ENCODE data around the gene ZKSCAN1.

Gene ZKSCAN1

DNA sequence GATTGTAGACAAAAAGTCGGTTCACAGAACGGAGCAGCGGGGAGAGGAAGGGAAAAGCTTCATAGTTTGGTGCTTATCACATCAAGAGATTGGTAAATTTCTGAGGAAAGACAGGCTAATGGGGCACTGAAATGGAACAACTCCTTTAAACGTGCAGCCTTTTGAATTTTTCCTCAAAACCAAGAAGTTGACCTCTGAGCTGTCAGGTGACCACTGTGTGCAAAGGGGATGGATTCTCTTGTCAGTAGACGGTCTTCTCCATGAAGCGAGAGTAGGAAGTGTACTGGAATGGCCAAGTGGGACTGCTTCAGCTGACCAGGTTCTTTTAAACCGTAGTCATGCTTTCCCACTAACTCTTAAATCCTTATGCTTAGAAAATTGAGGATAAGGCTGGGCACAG lies 22.9 kb downstream of the ZKSCAN1 start:
- DNase-seq (ENCODE audit: low read depth) = no peak

DNA sequence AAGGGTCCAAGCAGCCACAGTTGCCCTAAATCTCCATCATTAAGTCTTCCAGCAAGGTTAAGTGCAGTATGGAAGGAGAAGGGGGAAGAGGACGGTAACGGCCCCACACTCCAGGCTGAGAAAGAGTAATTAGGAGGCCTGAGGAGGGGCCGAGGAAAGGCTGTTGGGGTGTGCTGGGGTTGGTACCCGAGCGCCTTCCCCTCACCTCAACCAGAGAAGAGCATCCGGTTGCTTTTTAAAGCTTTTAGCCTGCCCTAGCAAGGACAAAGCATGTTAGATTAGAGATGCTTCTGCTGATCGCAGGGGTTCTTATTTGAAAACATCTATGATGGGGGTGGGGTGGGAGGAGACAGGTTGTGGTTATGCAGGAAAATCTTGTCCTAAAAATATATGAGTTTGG lies 25.2 kb downstream of the ZKSCAN1 start:
- no peak for DNase-seq (ENCODE audit: low read depth)

DNA sequence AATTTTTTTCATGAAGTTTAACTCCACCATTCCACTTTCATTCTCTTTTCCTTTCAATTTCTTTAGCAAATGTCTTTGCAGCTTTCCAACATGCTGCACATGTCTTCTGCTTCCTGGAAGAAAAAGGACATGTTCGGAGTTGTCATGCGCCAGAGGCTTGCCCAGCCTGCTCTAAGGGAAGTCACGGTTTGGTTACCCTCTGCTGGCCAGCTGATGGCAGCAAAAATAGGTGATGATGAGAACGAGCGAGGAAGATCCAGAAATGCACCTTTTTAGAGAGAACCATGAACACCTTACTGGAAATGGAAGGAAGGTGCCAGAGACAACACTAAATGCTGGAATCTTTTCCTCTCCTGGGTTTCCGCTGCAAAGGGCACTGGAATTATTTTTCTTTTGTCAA lies 29.3 kb downstream of the ZKSCAN1 start:
- no peak for DNase-seq (ENCODE audit: low read depth)

DNA sequence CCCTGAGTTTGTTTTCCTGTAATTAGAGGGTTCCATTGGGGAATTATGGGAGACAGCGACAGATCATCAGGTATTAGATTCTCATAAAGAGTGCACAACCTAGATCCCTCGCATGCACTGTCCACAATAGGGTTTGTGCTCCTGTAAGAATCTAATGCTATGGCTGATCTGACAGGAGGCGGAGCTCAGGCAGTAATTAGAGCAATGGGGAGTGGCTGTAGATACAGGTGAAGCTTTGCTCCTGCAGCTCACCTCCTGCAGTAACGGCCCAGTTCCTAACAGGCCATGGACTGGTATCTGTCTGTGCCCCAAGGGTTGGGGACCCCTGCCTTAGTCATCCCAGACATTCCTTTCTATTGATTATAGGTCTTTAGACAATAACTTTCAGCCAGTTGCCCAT lies 33.3 kb downstream of the ZKSCAN1 start:
- DNase-seq (ENCODE audit: low read depth) = no peak

DNA sequence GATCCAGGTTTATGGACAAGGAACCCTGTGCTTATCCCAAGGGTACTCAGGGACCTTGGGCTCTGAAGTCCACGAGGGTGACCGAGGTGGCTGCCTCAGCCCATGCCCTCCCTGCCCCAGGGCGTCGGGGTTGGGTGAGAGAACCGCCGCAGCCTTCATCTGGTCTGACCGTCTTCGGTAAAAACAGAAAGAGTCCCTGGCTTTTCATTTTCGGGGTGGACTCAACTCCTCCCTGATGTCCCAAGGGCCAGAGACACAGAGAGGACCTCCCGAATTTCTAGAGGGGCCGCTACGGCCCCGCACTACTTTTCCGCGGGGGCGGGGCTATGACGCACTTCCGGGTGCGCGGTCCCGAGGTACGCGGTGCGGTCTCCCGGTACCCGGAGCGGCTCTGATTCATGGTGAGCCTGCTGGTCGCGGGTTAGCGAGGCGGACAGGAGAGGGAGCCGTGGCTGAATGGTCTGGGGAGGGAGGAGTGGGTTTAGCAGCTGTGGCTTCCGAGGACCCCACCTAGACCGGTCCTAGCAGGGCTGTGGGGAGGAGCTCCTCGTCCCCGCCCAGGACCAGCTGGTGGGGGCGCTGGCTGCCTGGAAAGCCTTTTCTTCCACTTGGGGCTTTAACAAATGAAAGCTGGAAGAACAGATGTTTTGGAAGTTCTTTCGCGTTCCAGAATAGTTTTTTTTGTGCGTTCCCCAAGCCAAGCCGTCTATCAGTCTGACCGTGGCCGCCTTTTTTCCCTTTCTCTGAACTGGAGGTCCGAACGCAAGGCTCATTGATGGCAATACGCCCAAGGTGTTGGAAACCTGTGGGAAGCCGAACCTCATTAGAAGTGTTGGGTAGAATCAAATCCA lies 34.3 kb downstream of the ZKSCAN1 start, which contains the start of gene ZSCAN21:
ZSCAN21 (plus strand) TSS at position 334 of the 851 bp plus-strand sequence. CDS start 7,233 bp downstream, outside the sequence.
- peak; percentile 79 for DNase-seq (ENCODE audit: low read depth)

DNA sequence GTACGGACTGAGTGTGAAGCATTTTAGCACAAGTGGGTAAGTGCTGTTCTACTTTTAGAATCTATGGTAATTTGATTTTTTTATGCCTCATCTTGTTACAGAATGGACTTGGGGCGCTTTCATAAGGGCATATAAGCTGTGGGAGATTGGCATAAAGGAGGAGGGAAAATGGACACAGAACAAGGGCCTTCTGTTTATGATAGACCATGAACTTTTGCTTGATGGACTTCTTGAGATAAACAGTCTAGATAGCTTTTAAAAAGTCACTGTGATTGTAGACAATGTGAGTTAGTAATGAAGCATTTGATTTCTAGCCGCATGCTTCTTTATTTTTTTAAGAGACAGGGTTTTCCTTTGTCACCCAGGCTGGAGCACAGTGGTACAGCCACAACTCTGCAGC lies 36.2 kb downstream of the ZKSCAN1 start:
- DNase-seq (ENCODE audit: low read depth) = no peak

DNA sequence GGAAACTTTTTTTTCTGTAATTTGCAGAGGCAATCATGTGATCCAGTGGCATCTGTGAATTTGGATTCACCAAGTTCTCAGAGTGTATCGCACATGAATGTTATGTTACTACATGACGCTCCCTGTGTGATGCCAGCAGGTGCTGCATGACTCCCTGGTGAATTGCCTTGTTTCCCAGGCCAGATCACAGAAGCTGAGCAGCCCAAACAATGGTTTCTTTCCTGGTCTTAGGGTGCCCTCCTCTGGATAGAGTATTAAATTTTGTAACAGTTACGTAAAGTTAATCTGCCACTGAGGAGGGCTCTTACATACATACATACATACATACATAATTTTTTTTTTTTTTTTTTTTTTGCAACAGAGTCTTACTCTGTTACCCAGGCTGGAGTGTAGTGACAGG lies 37.8 kb downstream of the ZKSCAN1 start:
- DNase-seq (ENCODE audit: low read depth) = no peak

DNA sequence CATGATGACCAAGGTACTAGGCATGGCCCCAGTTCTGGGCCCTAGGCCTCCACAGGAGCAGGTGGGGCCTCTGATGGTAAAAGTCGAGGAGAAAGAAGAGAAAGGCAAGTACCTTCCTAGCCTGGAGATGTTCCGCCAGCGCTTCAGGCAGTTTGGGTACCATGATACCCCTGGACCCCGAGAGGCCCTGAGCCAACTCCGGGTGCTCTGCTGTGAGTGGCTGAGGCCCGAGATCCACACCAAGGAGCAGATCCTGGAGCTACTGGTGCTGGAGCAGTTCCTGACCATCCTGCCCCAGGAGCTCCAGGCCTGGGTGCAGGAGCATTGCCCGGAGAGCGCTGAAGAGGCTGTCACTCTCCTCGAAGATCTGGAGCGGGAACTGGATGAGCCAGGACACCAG lies 41.6 kb downstream of the ZKSCAN1 start:
- no peak for DNase-seq (ENCODE audit: low read depth)

DNA sequence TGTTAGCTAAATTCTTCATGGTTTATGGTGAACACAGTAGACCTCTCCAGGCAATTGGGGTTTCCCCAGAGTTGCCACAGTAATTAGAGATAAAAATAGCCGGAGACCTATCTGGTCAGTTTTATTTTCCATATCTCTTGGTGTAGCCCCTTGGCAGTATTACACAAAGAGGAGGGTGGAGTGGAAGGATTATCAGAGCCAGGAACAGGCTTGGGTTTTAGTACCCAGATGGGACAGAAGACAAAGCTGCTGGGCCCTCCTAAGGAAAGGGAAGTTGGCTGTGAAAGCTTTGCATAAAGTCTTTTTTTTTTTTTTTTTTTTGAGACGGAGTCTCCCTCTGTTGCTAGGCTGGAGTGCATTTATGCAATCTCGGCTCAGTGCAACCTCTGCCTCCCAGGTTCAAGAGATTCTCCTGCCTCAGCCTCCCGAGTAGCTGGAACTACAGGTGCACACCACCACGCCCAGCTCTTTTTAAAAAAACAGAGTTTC lies 43.9 kb downstream of the ZKSCAN1 start:
- DNase-seq (ENCODE audit: low read depth) = no peak

DNA sequence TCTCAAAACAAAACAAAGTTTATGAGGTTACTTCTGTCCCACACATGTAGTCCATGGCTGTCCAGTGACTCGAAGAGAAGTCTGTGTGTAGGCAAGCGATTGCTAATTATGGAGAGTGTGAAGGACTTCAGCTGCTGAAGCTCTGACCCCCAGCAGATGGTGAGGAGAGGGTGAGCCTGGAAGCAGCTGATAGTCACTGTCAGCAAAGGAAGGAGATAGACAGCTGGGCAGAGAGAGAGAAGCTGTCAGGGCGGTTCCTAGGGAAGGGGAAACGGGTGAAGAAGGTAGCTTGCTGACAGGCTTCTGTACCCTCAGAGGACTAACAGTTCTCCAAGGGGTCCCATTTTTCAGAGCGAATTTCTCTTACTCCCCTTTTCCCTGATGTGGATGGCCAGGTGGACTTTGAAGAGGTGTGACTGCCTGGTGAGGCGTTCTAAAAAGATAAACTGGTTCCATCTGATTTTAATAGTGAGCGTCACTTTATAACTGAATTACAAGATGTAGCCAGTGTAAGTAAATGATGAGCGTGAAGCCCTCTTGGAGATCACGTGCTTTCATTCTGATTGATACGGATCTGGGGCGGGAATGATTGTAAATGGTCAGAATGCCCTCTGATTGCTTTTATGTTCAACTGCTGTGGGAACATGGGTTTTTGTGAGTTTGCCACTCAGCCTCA lies 46.3 kb downstream of the ZKSCAN1 start:
- no peak for DNase-seq (ENCODE audit: low read depth)

DNA sequence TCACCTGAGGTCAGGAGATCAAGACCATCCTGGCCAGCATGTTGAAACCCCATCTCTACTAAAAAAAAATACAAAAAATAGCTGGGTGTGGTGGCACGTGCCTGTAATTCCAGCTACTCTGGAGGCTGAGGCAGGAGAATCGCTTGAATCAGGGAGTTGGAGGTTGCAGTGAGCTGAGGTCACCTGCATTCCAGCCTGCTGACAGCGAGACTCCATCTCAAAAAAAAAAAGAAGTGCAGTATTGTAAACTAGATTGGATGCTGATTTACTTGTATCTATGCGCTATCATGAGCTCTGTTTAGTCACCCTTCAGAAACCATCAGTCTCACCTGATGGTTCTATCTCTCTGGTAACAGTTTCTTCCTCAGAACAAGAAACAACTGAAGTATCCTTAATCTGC lies 48.0 kb downstream of the ZKSCAN1 start:
- no peak for DNase-seq (ENCODE audit: low read depth)

DNA sequence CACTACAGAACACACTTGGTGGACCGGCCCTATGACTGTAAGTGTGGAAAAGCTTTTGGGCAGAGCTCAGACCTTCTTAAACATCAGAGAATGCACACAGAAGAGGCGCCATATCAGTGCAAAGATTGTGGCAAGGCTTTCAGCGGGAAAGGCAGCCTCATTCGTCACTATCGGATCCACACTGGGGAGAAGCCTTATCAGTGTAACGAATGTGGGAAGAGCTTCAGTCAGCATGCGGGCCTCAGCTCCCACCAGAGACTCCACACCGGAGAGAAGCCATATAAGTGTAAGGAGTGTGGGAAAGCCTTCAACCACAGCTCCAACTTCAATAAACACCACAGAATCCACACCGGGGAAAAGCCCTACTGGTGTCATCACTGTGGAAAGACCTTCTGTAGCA lies 48.8 kb downstream of the ZKSCAN1 start:
- no peak for DNase-seq (ENCODE audit: low read depth)

DNA sequence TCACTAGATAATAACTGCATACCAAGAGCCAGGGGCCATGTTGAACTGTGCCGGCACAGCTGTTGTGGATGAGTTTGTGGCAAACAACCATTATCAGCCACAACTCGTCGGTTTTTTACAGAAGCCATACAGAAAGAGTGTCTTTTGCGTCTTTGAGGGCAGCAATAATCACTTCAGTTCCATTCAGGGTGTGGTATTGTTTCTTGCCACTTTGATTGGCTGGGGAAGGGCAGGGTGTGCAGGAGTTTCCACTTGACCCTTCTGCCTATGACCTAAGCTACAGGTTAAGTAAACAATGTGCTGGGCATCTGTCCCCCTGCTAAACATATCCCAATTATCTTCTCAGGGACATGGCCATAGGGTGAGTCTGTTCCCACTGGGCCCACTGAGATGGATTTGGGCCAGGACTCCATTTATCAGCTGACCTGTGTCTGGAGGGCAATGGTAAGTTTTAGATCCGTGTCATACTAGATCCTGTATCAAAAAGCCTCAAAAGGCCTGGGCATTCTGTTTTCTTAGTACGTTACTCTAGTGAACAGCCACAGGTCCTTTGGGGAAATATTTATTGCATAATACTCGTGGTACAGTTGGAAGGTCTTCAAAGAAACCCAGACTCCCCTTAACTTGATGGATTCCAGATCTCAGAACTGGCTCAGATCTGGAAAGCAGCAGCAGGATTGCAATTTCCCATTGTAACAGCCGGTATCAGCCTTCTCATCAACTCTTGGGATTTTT lies 50.2 kb downstream of the ZKSCAN1 start:
- DNase-seq (ENCODE audit: low read depth) = no peak

DNA sequence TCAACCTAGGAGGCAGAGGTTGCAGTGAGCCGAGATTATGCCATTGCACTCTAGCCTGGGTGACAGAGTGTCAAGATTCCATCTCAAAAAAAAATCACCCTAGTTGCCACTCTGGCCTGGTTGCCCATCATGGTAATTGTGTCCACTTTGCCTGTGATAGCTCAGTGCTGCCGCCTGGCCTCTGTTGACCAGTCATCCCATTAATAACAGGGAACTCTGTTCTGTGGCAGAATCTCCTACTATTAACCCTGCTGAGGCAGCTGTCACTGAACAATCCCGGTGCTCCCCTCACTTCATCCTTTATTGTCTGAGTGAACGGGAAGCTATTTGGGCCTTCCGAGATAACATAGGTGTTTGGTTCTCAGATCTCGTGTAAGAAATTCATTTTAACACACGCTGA lies 51.6 kb downstream of the ZKSCAN1 start:
- no peak for DNase-seq (ENCODE audit: low read depth)

DNA sequence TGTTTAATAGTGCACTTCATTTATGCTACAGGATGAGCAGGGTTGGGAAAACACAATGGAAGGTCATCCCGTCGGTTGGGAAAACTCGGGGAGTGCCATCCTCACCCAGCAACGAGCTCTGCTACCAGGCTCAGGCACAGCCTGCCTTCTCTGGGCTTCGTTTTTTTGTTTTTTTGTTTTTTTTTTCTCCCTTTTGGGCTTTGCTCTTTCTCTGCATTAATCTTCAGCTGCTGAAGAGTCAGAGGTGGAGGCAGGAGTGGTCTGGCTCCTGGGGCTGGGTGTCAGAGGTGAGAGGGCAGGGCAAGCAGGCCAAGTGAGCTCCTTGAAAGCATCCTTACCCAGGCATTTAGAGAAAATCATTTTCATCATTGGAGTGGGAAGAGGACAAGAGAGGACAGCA lies 54.6 kb downstream of the ZKSCAN1 start:
- no peak for DNase-seq (ENCODE audit: low read depth)

DNA sequence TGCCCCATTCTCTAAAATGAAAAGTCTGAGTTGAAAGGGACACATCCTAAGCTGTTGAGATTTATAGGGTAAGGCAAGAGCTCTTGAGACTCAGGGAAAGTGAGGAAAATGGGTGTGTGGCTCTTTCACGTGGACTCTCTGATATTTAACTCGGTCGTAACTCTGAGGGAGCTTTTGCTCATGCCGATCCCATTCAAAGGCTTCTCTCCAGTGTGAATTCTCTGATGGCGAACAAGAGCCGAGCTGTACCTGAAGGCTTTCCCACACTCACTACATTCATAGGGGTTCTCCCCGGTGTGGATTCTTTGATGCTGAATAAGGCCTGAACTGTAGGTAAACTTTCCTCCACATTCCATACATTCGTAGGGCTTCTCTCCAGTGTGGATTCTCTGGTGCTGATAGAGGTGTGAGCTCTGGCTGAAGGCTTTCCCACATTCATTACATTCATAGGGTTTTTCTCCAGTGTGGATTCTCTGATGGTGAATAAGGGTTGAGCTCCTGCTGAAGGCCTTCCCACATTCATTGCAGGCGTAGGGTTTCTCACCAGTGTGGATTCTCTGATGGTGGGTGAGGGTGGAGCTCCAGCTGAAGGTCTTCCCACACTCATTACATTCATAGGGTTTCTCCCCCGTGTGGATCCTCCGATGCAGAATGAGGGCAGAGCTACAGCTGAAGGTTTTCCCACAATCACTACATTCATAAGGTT lies 55.8 kb downstream of the ZKSCAN1 start:
- DNase-seq (ENCODE audit: low read depth) = no peak

DNA sequence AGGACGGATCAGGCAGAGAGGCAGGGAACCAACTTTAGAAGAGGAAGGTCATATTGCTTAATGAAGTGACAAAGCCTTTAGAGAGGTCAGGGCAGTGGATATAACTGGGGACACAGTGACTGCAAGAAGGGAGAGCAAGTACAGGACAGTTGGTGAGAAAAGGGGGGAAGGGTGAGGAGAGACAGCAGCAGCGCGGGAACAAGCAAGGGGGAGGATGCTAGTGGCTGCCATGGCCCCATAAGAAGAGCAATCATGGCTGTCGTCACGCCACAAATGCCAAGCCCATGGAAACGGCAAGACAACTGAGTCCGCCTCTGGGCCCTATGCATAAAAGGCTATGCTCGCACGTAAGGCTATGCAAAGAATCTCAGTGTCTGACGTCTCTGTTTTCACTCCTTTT lies 57.1 kb downstream of the ZKSCAN1 start:
- no peak for DNase-seq (ENCODE audit: low read depth)

DNA sequence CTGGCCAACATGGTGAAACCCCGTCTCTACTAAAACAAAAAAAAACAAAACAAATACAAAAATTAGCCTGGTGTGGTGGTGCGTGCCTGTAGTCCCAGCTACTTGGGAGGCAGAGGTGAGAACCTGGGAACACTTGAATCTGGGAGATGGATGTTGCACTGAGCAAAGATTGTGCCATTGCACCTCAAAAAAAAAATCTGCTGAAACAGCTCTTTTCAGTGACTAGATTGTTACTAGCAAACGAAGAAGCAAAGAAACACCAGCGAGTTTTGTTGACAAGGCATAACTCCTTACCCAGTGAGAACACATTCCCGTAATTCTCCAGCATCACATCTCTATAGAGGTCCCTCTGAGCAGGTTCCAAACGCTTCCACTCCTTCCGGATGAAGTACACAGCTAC lies 59.4 kb downstream of the ZKSCAN1 start:
- DNase-seq (ENCODE audit: low read depth) = no peak

DNA sequence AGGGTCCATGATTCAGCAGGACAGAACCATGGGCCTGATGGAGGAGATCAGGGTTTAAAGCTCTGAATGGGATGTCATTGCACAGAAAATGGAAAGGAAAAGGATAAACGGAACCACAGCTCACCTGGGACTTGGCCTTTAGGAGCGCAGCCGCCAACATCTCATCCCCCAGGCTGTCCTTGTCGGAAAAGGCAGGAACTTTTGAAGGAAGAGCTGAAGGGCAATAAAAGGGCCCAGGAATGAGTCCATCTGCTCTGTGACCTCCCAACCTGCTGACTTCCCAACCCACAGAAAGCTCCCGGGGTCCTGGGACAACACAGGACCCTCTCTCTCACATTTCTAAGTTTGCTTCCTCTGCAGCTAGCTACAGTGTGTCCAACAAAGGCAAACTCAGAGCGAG lies 60.0 kb downstream of the ZKSCAN1 start:
- no peak for DNase-seq (ENCODE audit: low read depth)

DNA sequence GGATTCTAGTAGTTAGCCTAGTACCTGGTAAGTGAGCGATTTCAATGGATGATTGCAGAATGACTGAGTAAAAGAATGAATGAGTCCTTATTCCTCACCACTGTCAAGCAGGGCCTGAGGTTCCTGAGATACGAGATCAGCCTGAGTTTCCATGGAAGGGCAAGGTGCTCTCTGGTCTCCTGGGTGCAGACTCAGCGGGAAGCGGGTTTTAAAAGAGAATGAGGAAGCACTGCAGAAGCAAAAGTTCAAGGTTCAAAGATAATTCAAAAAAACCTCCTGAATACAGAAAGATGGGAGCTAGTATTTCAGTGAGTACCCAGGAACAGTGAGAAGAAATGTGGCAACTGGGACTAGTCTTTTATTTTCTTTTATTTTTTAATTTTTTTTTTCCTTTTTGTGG lies 61.8 kb downstream of the ZKSCAN1 start:
- no peak for DNase-seq (ENCODE audit: low read depth)

DNA sequence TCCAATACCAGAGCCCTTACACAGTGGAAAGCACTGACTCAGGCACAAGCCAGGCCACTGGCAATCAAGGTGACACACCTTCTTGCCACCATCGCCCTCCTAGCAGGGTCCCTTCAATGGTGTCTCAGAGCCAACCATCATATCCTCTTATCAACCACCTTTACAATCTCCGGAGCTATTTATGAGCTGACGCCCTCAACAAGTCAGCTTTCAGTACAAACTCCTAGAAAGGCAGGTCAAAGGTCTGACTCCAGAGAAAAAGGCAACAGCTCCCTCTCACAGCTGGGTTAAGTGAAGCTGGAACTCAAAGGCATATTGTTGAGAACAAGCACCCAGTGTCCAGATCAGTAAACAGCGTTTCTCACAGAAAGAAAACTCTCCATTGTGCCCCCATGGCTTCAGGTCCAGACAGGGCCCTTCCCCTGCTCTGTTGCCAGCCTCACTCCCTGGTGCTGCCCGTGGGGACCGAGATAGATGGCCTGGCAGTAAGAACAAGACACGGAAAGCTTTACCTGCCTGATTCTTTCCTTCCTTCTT lies 63.7 kb downstream of the ZKSCAN1 start:
- no peak for DNase-seq (ENCODE audit: low read depth)

Data from stimulated activated CD8-positive, alpha-beta memory T cell treated with anti-CD3 and anti-CD28 coated beads, Interleukin-12 subunit alpha, Interleukin-12 subunit beta, amount 100 ng/mL, for 4 hours (primary cell).